ENCODE data around the gene GRK5. TPM values are rescaled to one million over a fixed set of nuclear protein-coding genes. Genes with fewer than 3 reads are reported as not detected.

Gene GRK5
- total RNA-seq, 4 donors from 2014 or later = 6.2 to 12.5 (median 9.1) TPM

- Histone ChIP-seq H3K27ac (peak overlapping the region in 3 of 4 donors; percentile 0 to 18 (median 13)), H3K4me3 (no peak overlapping the region), H3K4me1 (no peaks in the 10 kb centered on the region), H3K9me3 (no peaks in the 10 kb centered on the region), H3K36me3 (no peaks in the 10 kb centered on the region), H3K27me3 (no peaks in the 10 kb centered on the region)
- in situ Hi-C loops (cut with MboI; ENCODE audit: low sequenced_read_pairs in 4 of 4) = no loop called here
- DNase-seq = no peak
- intact Hi-C loops (cut with DNase I; ENCODE audit: low total_unique reads) = no loop called here
- TF ChIP-seq CTCF (IDR thresholded peaks at IDR 0.05 in 4 of 5, conservative IDR thresholded peaks at IDR 0.05 in 1 of 5) (no peak), POLR2A (IDR thresholded peaks at IDR 0.05) (no peak)
- ATAC-seq = no peak
Measured at GRCh38 chr10:119308551-119309422, 101.4 kb downstream of the GRK5 start.

DNA sequence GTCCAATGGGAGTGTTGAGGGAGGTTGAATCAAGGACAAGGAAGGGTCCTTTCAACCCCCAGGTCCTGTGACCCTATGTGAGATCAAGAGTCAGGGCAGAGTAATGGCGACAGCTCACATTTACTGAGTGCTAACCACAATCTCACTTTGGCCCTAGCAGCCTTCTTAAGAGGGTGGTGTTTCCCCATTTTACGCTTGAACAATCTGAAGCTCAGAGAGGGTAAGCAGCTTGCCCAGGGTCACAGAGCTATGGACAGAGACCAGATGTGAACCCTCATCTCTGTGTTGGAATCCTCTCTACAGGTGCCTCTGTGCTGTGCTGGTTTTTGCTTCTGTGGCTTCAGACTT, 102.0 kb downstream of the GRK5 start:
- Histone ChIP-seq H3K36me3 (no peaks in the 10 kb centered on the region), H3K9me3 (no peaks in the 10 kb centered on the region), H3K4me3 (no peak overlapping the region), H3K4me1 (peaks cover 0 to 3% of the 10 kb centered on the region in 2 donors), H3K27ac (peak overlapping the region in 3 of 4 donors; percentile 0 to 27 (median 18)), H3K27me3 (no peaks in the 10 kb centered on the region)
- ATAC-seq = no peak
- no peak for DNase-seq
- in situ Hi-C loops (cut with MboI; ENCODE audit: low sequenced_read_pairs in 4 of 4) = no loop called here
- TF ChIP-seq CTCF (IDR thresholded peaks at IDR 0.05 in 4 of 5, conservative IDR thresholded peaks at IDR 0.05 in 1 of 5) (no peak), POLR2A (IDR thresholded peaks at IDR 0.05) (no peak)
- intact Hi-C loops (cut with DNase I; ENCODE audit: low total_unique reads) = no loop called here

- Histone ChIP-seq H3K27me3 (no peaks in the 10 kb centered on the region), H3K4me3 (no peak overlapping the region), H3K36me3 (no peaks in the 10 kb centered on the region), H3K27ac (no peak overlapping the region), H3K4me1 (peaks cover 10 to 17% of the 10 kb centered on the region in 2 donors), H3K9me3 (no peaks in the 10 kb centered on the region)
- ATAC-seq (no peak), DNase-seq (no peak)
- no peak for TF ChIP-seq POLR2A (IDR thresholded peaks at IDR 0.05)
- no peak for TF ChIP-seq CTCF (IDR thresholded peaks at IDR 0.05 in 4 of 5, conservative IDR thresholded peaks at IDR 0.05 in 1 of 5)
- in situ Hi-C loops (cut with MboI; ENCODE audit: low sequenced_read_pairs in 4 of 4) (no loop called here), intact Hi-C loops (cut with DNase I; ENCODE audit: low total_unique reads) (loop anchor here (1.0 kb wide), 1 partner anchor 35 kb away; no protein-coding TSS in a partner anchor)
Measured at GRCh38 chr10:119310806-119311205, 103.4 kb downstream of the GRK5 start.

DNA sequence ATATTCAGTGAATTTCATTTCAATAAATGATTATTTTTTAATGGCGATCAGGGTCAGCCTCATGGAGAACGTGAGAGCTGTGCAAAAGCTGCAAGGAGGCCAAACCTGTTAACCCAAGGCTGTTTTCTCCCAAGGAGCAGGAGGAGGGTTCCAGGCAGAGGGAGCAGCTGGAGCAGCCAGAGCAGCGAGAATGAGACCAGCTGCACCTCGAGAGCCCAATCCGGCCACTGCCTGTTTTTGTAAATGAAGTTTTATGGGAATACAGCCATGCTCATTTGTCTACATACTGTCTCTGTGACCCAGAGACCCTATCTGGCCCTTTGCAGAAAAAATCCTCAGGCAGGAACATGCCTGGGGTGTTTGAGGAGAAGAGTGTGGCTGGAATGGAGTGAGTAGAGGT, 104.9 kb downstream of the GRK5 start:
- H3K4me3 ChIP-seq = no peak overlapping the region
- H3K27me3 ChIP-seq = no peaks in the 10 kb centered on the region
- H3K9me3 ChIP-seq = no peaks in the 10 kb centered on the region
- no peaks in the 10 kb centered on the region for H3K36me3 ChIP-seq
- peaks cover 15 to 26% of the 10 kb centered on the region in 2 donors for H3K4me1 ChIP-seq
- no peak overlapping the region for H3K27ac ChIP-seq
- ATAC-seq (no peak), DNase-seq (no peak)
- in situ Hi-C loops (cut with MboI; ENCODE audit: low sequenced_read_pairs in 4 of 4) (no loop called here), intact Hi-C loops (cut with DNase I; ENCODE audit: low total_unique reads) (no loop called here)
- TF ChIP-seq CTCF (IDR thresholded peaks at IDR 0.05 in 4 of 5, conservative IDR thresholded peaks at IDR 0.05 in 1 of 5) = no peak
- no peak for TF ChIP-seq POLR2A (IDR thresholded peaks at IDR 0.05)
